GM12875 (cell line): ENCODE measurements around the gene FAM200C.

Experiments used
- H3K4me3 ChIP-seq: one replicate; pipeline ENCODE4 v1.5.1; 2011; ENCODE audit warnings: low read depth, low read length, control low read depth
- CTCF ChIP-seq: IDR thresholded peaks from 2 replicates; pipeline ENCODE4 v1.5.1; 2011; ENCODE audit warnings: low read depth, mild to moderate bottlenecking, control low read depth, inconsistent platforms, low read length, moderate library complexity, borderline replicate concordance; ENCODE audit not compliant: insufficient read depth

FAM200C gene

GRCh38 chr5:160390787-160391696, 8.8 kb downstream of the FAM200C start:
- no peak overlapping the region for H3K4me3 ChIP-seq
- TF ChIP-seq CTCF = peak; percentile 5; the same call in 1 of the 2 replicates

GRCh38 chr5:160387445-160387844, 12.4 kb downstream of the FAM200C start:
- H3K4me3 ChIP-seq = no peak overlapping the region
- no peak for TF ChIP-seq CTCF

GRCh38 chr5:160385496-160385895, 14.4 kb downstream of the FAM200C start:
- H3K4me3 ChIP-seq = no peak overlapping the region
- TF ChIP-seq CTCF = no peak

- TF ChIP-seq CTCF = no peak
- H3K4me3 ChIP-seq = no peak overlapping the region
Observed at GRCh38 chr5:160384681-160385080, 15.2 kb downstream of the FAM200C start.

GRCh38 chr5:160382346-160382745, 17.5 kb downstream of the FAM200C start:
- TF ChIP-seq CTCF = no peak
- no peak overlapping the region for H3K4me3 ChIP-seq

GRCh38 chr5:160380041-160380440, 19.8 kb downstream of the FAM200C start:
- no peak overlapping the region for H3K4me3 ChIP-seq
- no peak for TF ChIP-seq CTCF

GRCh38 chr5:160379511-160379910, 20.3 kb downstream of the FAM200C start:
- no peak overlapping the region for H3K4me3 ChIP-seq
- no peak for TF ChIP-seq CTCF
